ENCODE data around the gene PTH1R. TPM values are rescaled to one million over a fixed set of nuclear protein-coding genes. Genes with fewer than 3 reads are reported as not detected.

The PTH1R gene
- total RNA-seq, 1 experiment from 2014 or later: 0.30 TPM

DNA sequence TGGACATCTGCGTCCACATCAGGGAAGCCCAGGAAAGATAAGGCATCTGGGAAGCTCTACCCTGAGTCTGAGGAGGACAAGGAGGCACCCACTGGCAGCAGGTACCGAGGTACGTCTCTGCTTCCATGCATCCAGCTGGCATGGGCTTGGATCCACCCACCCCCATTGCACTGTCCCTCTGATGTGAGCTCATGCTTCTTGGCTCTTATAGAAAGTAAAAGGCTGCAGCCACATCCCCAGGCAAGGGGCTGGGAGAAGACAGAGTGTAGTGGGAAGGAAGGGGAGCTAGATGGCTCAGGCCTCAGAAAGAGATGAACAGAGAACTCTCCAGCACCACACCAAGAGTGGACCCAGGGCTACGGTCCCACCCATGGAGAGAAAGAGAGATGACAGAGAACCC is 18.2 kb downstream of the PTH1R start:
- DNase-seq (ENCODE audit: extremely low read depth, low read depth): no peak

GRCh38 chr3:46896386-46896785 is 18.9 kb downstream of the PTH1R start:
- DNase-seq (ENCODE audit: extremely low read depth, low read depth): no peak

GRCh38 chr3:46897031-46897430 is 19.5 kb downstream of the PTH1R start:
- DNase-seq (ENCODE audit: extremely low read depth, low read depth): no peak

- no peak for DNase-seq (ENCODE audit: extremely low read depth, low read depth)
These were observed 20.4 kb downstream of the PTH1R start for GRCh38 chr3:46897829-46898320.

- DNase-seq (ENCODE audit: extremely low read depth, low read depth): no peak
These were observed 21.0 kb downstream of the PTH1R start for GRCh38 chr3:46898321-46899150.

DNA sequence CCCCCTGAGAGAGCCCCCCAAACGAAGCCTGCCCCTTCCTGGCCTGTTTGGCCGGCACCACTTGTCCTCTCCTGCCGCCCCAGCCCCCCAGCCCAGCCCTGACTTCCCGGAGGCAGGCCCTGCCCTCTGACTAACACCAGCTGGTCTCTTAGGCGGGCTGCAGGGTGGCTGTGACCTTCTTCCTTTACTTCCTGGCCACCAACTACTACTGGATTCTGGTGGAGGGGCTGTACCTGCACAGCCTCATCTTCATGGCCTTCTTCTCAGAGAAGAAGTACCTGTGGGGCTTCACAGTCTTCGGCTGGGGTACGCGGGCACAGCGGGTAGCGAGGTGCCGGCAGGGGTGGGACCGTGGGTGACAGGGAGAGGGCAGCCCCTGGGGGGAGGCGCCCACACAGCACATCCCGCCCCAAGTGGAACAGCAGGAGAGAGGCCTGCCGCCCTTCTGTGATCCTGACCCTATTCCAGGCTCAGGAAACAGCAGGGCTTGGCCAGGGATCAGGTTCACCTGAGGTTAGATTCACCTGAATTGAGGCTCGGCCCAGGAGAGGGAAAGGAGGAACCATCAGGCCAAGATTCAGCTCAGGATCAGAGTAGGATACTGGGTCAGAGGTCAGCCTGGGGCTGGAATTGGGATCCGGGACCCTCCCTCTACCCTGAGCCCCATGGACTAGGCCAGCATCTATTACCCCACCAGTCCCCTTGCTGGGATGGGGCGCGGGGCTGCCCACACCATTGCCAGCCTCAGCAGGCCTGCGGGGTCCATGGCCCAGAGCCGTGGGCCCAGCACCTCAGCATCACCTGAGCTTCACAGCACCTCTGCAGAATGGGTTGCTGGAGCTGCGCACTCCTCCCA is 21.9 kb downstream of the PTH1R start:
- no peak for DNase-seq (ENCODE audit: extremely low read depth, low read depth)

GRCh38 chr3:46900007-46900292 is 22.4 kb downstream of the PTH1R start:
- no peak for DNase-seq (ENCODE audit: extremely low read depth, low read depth)

GRCh38 chr3:46900356-46900755 is 22.8 kb downstream of the PTH1R start:
- no peak for DNase-seq (ENCODE audit: extremely low read depth, low read depth)

DNA sequence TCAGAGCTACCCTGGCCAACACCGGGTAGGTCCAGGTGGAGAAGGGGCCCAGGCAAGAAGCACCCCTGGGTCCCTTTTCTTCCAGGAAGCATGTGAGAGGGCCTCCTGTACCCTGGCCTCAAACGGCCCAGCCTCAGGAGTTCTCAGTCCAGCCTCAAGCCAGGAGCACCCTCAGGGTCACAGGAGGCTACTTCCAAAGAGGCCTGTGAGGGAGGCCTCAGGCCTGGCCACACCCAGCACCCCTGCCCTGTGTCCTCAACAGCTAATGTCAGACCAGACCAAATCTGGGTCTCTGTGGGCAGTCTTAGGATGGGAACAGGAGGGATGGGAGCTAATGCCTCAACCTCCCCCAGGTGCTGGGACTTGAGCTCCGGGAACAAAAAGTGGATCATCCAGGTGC is 23.5 kb downstream of the PTH1R start:
- DNase-seq (ENCODE audit: extremely low read depth, low read depth): no peak

DNA sequence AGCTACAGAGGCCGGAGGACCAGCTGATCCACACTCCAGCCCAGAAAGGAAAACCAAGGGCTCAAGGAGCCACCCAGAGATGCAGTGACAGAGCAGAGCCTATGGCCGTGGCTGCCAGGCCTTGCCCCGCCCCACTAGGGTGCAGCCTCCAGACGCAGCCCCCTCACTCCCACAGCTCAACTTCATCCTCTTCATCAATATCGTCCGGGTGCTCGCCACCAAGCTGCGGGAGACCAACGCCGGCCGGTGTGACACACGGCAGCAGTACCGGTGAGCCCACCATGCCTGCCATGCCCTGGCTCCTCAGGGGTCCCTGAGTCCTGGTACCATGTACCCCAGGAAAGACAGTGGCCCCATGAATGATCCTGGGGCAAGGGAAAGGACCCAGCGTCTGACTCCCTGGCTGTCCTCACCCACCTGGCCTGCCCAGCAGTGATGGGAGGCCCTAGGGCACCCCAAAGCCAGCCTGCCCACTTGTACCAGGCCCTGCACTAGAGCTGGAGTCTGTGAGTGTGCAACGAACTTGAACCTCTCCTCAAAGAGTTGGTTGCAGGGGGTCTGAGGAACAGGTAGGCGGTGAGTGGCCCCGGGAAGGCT is 24.2 kb downstream of the PTH1R start:
- no peak for DNase-seq (ENCODE audit: extremely low read depth, low read depth)

DNA sequence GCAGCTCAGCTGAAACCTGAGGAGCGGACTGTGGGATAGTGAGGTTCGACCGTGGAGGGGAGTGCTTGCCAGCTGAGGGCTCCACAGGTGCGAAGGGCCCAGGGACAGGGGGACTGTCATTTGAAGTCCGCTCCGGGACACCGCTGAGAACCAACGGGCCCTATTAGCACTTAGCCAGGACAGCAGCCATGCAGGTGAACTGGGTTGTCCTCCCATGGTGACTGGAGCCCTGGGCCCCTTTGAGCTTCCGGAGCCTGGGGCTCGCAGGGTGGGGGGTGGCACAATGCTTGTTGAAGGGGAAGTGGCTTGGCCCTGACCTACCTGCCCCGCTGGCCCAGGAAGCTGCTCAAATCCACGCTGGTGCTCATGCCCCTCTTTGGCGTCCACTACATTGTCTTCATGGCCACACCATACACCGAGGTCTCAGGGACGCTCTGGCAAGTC is 24.7 kb downstream of the PTH1R start:
- DNase-seq (ENCODE audit: extremely low read depth, low read depth): no peak

DNA sequence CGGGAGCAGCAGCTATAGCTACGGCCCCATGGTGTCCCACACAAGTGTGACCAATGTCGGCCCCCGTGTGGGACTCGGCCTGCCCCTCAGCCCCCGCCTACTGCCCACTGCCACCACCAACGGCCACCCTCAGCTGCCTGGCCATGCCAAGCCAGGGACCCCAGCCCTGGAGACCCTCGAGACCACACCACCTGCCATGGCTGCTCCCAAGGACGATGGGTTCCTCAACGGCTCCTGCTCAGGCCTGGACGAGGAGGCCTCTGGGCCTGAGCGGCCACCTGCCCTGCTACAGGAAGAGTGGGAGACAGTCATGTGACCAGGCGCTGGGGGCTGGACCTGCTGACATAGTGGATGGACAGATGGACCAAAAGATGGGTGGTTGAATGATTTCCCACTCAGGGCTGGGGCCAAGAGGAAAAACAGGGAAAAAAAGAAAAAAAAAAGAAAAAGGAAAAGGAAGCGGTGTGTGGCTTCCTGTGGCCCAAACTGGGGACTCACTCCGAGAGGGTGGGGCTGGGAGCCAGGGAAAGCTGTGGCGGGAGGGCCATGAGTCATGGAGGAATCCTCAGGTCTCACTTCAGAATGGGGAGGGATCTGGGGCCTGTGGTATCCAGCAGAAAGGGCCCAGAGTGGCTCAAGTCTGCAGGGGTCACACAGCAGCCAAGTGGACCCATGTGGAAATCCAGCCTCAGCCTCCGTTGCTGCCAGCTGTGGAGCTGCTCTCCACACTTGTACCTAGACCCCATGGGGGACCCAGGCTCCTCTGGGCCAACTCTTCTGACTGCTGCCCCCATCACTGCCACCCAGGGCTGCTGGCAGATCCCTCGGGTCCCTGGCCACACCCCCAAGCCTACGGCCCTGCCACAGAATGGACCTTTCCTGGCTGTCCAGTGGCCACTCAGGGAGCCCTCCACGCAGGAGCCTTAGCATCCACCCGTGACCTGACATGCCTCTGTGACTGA is 26.1 kb downstream of the PTH1R start:
- DNase-seq (ENCODE audit: extremely low read depth, low read depth): no peak

- no peak for DNase-seq (ENCODE audit: extremely low read depth, low read depth)
These were observed 27.0 kb downstream of the PTH1R start for GRCh38 chr3:46904303-46905212.

GRCh38 chr3:46905213-46905560 is 27.7 kb downstream of the PTH1R start:
- DNase-seq (ENCODE audit: extremely low read depth, low read depth): no peak

- no peak for DNase-seq (ENCODE audit: extremely low read depth, low read depth)
These were observed 28.3 kb downstream of the PTH1R start for GRCh38 chr3:46905661-46906451.

DNA sequence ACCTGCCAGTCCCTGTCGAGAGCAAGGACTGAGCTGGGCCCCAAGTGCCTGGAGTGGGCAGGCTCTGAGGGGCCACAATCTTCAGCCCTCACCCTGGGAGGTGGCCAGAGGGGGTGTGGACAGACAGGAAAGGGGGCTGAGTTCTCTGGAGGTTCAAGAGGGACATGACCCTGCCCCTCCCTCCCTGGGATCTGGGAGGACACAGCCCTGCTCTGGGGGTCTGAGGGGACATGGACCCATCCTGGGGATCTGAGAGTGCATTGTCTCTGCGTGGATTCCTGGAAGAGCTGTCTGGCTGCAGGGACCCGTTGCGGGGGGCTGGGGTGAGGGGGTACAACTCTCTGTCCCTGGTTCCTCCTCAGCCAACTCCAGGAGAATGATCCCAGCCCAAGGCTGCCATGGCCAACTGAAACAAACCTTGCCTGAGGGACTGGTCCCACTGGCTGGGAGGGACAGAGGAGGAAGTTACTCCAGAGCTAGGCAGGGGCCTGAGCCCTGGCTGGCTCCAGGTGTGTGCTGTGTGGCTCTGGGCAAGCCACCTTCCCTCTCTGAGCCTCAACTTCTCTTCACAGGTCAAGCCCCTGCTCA is 29.0 kb downstream of the PTH1R start:
- no peak for DNase-seq (ENCODE audit: extremely low read depth, low read depth)

DNA sequence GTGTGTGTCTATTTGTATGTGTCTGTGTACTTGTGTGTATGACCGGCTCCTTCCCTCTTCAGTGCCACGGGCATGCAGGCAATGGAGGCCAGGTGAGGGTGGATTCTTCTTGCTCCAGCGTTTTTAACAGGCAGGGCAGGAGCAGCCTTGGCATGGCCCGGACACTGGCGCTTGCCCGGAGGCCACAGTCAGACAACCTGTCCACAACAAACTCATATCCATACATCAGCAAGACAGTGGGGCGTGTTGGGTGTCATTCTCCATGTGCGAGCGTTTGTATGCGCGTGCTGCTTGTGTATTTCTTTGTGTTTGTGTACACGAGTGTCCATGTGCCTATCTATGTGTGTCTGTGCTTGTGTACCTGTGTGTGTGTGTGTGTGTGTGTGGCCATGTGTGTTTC is 29.8 kb downstream of the PTH1R start:
- DNase-seq (ENCODE audit: extremely low read depth, low read depth): no peak

GRCh38 chr3:46907960-46908293 is 30.4 kb downstream of the PTH1R start:
- no peak for DNase-seq (ENCODE audit: extremely low read depth, low read depth)

Data from NCI-H460 (cell line).